Stomach smooth muscle (tissue), 2 donors: ENCODE results near the gene MED1.
"Not testable (repeated sequence)": the region's sequence is repeated elsewhere in the genome, so short reads cannot be mapped to it uniquely, and the experiment has no call there.

Experiments
- H3K27ac ChIP-seq: one replicate; pipeline ENCODE4 v1.7.0; 2013; ENCODE audit warnings: mild to moderate bottlenecking, low read length, inconsistent platforms
- H3K27me3 ChIP-seq, 2 donors: one replicate each; pipeline ENCODE4 v1.7.0; 2013; ENCODE audit warnings: low read length in 2 of 2; ENCODE audit not compliant: insufficient read depth in 2 of 2, control insufficient read depth in 1 of 2
- H3K36me3 ChIP-seq, 2 donors: one replicate each; pipeline ENCODE4 v1.7.0; 2013; ENCODE audit warnings: low read length in 2 of 2; ENCODE audit not compliant: control insufficient read depth in 2 of 2, insufficient read depth in 2 of 2
- H3K4me1 ChIP-seq: one replicate; pipeline ENCODE4 v1.7.0; 2013; ENCODE audit warnings: low read length; ENCODE audit not compliant: control insufficient read depth, insufficient read depth
- H3K4me3 ChIP-seq, 2 donors: one replicate each; pipeline ENCODE4 v1.7.0; 2013; ENCODE audit warnings: low read length in 2 of 2
- H3K9ac ChIP-seq, 2 donors: one replicate each; pipeline ENCODE4 v1.7.0; 2013; ENCODE audit warnings: low read length in 2 of 2, mild to moderate bottlenecking in 1 of 2
- H3K9me3 ChIP-seq, 2 donors: one replicate each; pipeline ENCODE4 v1.7.0; 2013; ENCODE audit warnings: low read length in 2 of 2; ENCODE audit not compliant: control insufficient read depth in 2 of 2
- donor health status: healthy.
- donor health status: Pancreatic carcinoma.

The MED1 gene, protein sequence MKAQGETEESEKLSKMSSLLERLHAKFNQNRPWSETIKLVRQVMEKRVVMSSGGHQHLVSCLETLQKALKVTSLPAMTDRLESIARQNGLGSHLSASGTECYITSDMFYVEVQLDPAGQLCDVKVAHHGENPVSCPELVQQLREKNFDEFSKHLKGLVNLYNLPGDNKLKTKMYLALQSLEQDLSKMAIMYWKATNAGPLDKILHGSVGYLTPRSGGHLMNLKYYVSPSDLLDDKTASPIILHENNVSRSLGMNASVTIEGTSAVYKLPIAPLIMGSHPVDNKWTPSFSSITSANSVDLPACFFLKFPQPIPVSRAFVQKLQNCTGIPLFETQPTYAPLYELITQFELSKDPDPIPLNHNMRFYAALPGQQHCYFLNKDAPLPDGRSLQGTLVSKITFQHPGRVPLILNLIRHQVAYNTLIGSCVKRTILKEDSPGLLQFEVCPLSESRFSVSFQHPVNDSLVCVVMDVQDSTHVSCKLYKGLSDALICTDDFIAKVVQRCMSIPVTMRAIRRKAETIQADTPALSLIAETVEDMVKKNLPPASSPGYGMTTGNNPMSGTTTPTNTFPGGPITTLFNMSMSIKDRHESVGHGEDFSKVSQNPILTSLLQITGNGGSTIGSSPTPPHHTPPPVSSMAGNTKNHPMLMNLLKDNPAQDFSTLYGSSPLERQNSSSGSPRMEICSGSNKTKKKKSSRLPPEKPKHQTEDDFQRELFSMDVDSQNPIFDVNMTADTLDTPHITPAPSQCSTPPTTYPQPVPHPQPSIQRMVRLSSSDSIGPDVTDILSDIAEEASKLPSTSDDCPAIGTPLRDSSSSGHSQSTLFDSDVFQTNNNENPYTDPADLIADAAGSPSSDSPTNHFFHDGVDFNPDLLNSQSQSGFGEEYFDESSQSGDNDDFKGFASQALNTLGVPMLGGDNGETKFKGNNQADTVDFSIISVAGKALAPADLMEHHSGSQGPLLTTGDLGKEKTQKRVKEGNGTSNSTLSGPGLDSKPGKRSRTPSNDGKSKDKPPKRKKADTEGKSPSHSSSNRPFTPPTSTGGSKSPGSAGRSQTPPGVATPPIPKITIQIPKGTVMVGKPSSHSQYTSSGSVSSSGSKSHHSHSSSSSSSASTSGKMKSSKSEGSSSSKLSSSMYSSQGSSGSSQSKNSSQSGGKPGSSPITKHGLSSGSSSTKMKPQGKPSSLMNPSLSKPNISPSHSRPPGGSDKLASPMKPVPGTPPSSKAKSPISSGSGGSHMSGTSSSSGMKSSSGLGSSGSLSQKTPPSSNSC (N-terminal part only)

DNA sequence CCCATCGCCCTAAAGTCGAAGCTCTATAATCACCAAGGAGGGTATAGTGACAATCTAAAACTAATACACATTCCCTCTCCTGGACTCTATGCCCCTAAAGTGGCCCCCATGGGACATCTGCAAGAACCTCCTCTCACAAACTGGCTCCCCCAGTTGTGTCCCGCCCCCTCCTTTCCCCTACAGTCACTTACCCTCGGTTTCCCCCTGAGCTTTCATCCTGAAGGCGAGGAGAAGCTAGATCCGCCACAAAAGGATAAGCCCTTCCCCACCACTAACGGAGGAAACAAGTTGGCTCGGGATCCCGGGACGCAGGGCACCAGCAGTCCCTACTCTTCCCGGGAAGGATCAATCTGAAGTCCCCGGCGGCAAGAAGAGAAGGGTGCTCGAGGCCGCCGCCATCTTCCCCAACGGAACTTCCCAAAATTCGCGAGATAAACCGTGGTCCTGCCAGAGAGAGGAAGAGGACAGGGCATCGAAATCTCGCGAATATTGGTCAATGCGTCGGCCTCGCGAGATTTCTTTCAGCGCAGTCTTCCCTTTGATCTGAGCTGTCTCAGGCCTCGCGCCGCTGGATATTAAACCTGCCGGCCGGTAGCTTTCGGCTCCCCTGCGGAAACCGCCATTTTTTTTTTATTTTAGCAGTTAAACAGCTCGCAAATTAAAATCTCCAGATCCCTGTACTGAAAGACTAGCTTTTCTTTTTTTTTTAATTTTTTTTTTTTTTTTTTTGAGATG lies at the start of gene MED1:
TSS of gene MED1 (minus strand) at position 417 of the 735 bp plus-strand sequence. CDS start at position 216, 201 bp downstream.
- Histone ChIP-seq H3K4me1 (peaks cover 13% of the 10 kb centered on the region), H3K36me3 (peaks cover 4 to 8% of the 10 kb centered on the region in 2 donors), H3K27ac (peak within 1 kb of the TSS; percentile 89), H3K9me3 (no peaks in the 10 kb centered on the region), H3K4me3 (peak within 1 kb of the TSS; percentile 97 to 98), H3K27me3 (no peaks in the 10 kb centered on the region), H3K9ac (peak within 1 kb of the TSS; percentile 86 to 99)

DNA sequence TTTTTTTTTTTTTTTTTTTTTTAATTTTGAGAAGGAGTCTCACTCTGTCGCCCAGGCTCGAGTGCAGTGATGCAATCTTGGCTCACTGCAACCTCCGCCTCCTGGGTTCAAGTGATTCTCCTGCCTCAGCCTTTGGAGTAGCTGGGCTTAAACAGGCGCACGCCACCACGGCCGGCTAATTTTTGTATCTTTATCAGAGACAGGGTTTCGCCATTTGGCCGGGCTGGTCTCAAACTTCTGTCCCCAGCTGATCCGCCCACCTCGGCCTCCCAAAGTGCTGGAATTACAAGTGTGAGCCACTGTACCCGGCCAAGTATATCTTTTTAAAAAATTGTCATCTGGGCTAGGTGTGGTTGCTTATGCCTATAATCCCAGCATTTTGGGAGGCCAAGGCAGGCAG lies 45.9 kb upstream of the MED1 start:
- not testable (repeated sequence) for H3K9me3 ChIP-seq, H3K27ac ChIP-seq, H3K4me3 ChIP-seq, H3K9ac ChIP-seq, H3K4me1 ChIP-seq, H3K27me3 ChIP-seq
- peaks cover 17 to 34% of the 10 kb centered on the region in 2 donors for H3K36me3 ChIP-seq

DNA sequence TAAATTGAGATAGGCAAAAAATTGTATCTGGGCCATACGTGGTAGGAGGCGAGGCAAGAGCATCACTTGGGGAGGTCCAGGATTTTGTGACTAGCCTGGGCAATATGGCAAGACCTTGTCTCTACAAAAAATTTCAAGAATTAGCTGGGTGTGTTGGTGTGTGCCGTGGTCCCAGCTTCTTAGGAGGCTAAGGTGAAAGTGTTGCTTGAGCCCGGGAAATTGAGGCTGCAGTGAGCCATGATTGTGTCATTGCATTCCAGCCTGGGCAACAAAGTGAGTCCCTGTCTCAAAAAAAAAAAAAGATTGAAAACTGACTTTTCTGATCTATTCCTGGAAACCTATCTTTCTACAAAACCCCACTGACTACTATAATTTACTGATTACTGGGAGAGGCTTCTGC lies 36.9 kb upstream of the MED1 start:
- H3K27me3 ChIP-seq: no peaks in the 10 kb centered on the region
- no peak overlapping the region for H3K27ac ChIP-seq
- no peak overlapping the region for H3K4me3 ChIP-seq
- no peaks in the 10 kb centered on the region for H3K4me1 ChIP-seq
- H3K36me3 ChIP-seq: peaks cover 13 to 20% of the 10 kb centered on the region in 2 donors
- no peak overlapping the region for H3K9ac ChIP-seq
- H3K9me3 ChIP-seq: no peaks in the 10 kb centered on the region

DNA sequence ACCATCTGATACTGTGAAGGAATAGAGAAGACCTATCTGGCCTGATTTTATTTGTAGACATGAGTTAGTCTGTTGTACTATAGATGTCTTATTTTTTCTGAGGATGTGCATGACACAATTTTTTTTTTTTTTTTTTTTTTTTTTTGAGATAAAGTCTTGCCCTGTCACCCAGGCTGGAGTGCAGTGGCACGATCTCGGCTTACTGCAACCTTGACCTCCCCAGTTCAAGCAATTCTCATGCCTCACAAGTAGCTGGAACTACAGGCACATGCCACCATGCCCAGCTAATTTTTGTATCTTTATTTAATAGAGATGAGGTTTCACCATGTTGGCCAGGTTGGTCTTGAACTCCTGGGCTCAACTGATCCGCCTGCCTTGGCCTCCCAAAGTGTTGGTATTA lies 36.4 kb upstream of the MED1 start:
- peaks cover 9 to 16% of the 10 kb centered on the region in 2 donors for H3K36me3 ChIP-seq
- not testable (repeated sequence) for H3K9ac ChIP-seq, H3K27ac ChIP-seq, H3K27me3 ChIP-seq, H3K4me1 ChIP-seq, H3K4me3 ChIP-seq, H3K9me3 ChIP-seq

DNA sequence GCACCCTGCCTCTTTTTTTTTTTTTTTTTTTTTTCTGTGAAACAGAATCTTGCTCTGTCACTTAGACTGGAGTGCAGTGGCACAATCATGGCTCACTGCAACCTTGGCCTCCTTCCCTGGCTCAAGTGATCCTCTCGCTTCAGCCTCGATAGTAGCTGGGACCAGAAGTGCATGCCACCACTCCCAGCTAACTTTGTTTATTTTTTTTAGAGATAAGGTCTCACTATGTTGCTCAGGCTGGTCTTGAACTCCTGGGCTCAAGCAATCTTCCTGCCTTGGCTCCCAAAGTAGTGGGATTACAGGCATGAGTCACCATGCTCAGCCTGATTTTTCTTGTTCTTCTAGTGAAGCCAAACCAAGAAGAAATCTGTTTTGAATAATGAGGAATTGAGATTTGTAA lies 35.2 kb upstream of the MED1 start:
- no peaks in the 10 kb centered on the region for H3K27me3 ChIP-seq
- no peak overlapping the region for H3K9ac ChIP-seq

DNA sequence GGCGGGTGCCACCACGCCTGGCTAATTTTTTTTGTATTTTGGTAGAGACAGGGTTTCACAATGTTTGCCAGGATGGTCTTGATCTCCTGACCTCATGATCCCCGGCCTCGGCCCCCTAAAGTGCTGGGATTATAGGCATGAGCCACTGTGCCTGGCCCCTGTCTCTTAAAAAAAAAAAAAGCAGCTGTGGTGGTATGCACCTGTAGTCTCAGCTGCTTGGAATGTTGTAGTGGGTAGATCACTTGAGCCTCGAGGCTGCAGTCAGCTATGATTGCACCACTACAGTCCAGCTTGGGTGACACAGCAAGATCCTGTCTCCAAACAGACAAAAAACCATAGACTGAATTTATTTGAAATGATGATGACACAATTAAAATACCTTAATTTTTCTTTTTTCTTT lies 34.5 kb upstream of the MED1 start:
- H3K27ac ChIP-seq: no peak overlapping the region
- H3K36me3 ChIP-seq: peaks cover 3 to 6% of the 10 kb centered on the region in 2 donors
- no peak overlapping the region for H3K9ac ChIP-seq
- H3K27me3 ChIP-seq: no peaks in the 10 kb centered on the region
- H3K9me3 ChIP-seq: no peaks in the 10 kb centered on the region
- no peaks in the 10 kb centered on the region for H3K4me1 ChIP-seq
- H3K4me3 ChIP-seq: no peak overlapping the region

More for the DNA sequence above, 35.2 kb upstream of the MED1 start:
- H3K36me3 ChIP-seq: peaks cover 6 to 12% of the 10 kb centered on the region in 2 donors
- no peak overlapping the region for H3K4me3 ChIP-seq
- no peaks in the 10 kb centered on the region for H3K9me3 ChIP-seq
- no peak overlapping the region for H3K27ac ChIP-seq
- H3K4me1 ChIP-seq: no peaks in the 10 kb centered on the region

DNA sequence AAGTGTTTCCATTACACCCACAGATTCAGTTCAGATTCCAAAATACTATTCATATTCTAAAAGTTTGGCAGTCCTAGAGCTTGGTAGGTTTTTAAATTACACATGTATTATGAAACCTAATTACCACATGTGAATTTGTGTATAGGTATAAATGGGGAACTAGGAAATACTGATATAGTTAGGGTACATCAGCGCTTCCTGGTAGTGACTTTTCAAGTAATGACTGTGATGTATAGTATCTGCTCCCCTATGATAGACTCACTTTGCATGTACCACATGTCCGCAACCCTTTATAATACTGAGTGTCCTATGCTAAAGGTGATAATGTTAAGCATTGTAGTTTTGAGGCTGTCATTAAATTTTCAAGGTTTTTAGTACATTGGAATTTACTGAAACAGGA lies 33.1 kb upstream of the MED1 start:
- Histone ChIP-seq H3K9ac (no peak overlapping the region), H3K4me3 (no peak overlapping the region), H3K4me1 (no peaks in the 10 kb centered on the region), H3K36me3 (peaks cover 2 to 4% of the 10 kb centered on the region in 2 donors), H3K27me3 (no peaks in the 10 kb centered on the region), H3K27ac (no peak overlapping the region), H3K9me3 (no peaks in the 10 kb centered on the region)

DNA sequence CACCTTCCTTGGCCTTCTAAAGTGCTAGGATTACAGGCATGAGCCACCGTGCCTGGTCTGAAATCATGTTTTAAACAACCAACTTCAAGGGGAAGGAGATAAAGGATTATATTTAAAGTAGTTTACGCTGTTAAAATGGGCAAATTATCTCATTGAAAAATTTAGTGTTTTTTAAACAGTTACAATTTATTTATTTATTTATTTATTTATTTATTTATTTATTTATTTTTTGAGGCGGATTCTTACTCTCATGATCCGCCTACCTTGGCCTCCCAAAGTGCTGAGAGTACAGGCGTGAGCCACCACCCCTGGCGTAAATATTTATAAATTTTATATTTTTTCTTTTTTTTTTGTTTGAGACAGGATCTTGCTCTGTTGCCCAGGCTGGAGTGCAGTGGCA lies 32.4 kb upstream of the MED1 start:
- no peaks in the 10 kb centered on the region for H3K9me3 ChIP-seq
- no peaks in the 10 kb centered on the region for H3K4me1 ChIP-seq
- H3K27ac ChIP-seq: no peak overlapping the region
- no peak overlapping the region for H3K9ac ChIP-seq
- no peaks in the 10 kb centered on the region for H3K27me3 ChIP-seq
- no peak overlapping the region for H3K4me3 ChIP-seq
- peaks cover 2 to 4% of the 10 kb centered on the region in 2 donors for H3K36me3 ChIP-seq

DNA sequence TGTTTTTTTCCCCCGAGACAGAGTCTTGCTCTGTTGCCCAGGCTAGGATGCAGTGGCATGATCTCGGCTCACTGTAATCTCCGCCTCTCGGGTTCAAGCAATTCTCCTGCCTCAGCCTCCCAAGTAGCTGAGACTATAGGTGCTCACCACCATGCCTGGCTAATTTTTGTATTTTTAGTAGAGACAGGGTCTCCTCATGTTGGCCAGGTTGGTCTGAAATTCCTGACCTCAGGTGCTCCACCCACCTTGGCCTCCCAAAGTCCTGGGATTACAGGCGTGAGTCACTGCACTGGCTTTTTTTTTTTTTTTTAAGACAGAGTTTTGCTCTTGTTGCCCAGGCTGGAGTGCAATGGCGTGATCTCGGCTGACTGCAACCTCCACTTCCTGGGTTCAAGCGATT lies 28.6 kb upstream of the MED1 start:
- not testable (repeated sequence) for H3K9me3 ChIP-seq, H3K27ac ChIP-seq, H3K36me3 ChIP-seq, H3K4me1 ChIP-seq, H3K9ac ChIP-seq, H3K27me3 ChIP-seq, H3K4me3 ChIP-seq

DNA sequence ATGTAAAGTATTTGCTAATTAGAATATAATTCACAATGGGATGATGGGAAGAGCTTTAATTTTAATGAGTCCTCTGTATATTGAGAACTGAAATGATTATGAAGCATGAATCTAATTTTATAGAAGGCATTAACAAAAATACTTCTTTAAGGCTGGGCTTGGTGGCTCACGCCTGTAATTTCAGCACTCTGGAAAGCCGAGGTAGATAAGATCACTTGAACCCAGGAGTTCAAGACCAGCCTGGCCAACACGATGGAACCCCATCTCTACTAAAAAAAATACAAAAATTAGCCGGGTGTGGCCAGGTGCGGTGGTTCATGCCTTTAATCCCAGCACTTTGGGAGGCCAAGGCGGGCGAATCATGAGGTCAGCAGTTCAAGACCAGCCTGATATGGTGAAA lies 22.2 kb upstream of the MED1 start:
- Histone ChIP-seq H3K27ac (no peak overlapping the region), H3K4me1 (no peaks in the 10 kb centered on the region), H3K4me3 (no peak overlapping the region), H3K9ac (no peak overlapping the region), H3K36me3 (peaks cover 11 to 12% of the 10 kb centered on the region in 2 donors), H3K9me3 (no peaks in the 10 kb centered on the region), H3K27me3 (no peaks in the 10 kb centered on the region)
